Muscle of leg (tissue), 11 donors: ENCODE data around the gene SETBP1. TPM values are rescaled to one million over a fixed set of nuclear protein-coding genes. Genes with fewer than 3 reads are reported as not detected.

Source experiments
- DNase-seq: peaks from one replicate; pipeline ENCODE4 v3.0.0; 2013
- H3K27ac ChIP-seq: one replicate; pipeline ENCODE4 v1.5.1; 2013; ENCODE audit warnings: mild to moderate bottlenecking, low read length, control low read depth
- H3K27me3 ChIP-seq: one replicate; pipeline ENCODE4 v1.6.1; 2013; ENCODE audit warnings: low read length; ENCODE audit not compliant: control insufficient read depth, insufficient read depth
- H3K36me3 ChIP-seq: one replicate; pipeline ENCODE4 v1.6.1; 2013; ENCODE audit warnings: low read length; ENCODE audit not compliant: control insufficient read depth, insufficient read depth
- H3K4me1 ChIP-seq: one replicate; pipeline ENCODE4 v1.6.1; 2013; ENCODE audit warnings: low read length; ENCODE audit not compliant: control insufficient read depth, insufficient read depth
- H3K4me3 ChIP-seq: one replicate; pipeline ENCODE4 v1.5.1; 2013; ENCODE audit warnings: low read length, control low read depth
- H3K9me3 ChIP-seq: replicated peaks from 2 replicates; pipeline ENCODE4 v1.6.1; 2013; ENCODE audit warnings: low read depth, low read length; ENCODE audit not compliant: control insufficient read depth
- WGBS: methylation state at CpG from one replicate; pipeline ENCODE4 v1.1.5; 2013; ENCODE audit warnings: missing lambda C conversion rate; ENCODE audit not compliant: insufficient coverage; 5-methylcytosine and 5-hydroxymethylcytosine counted together
- polyA plus RNA-seq, 8 donors: library from polyadenylated mRNA; unstranded; fragments of 120-200 nt; gene quantifications; one replicate each; pipeline versions ENCODE4 v1.2.1 to v1.2.3, GENCODE V29; 2013; ENCODE audit warnings: inconsistent platforms in 1 of 8, low replicate concordance in 1 of 8; ENCODE audit not compliant: insufficient read length in 8 of 8, insufficient read depth in 1 of 8
- total RNA-seq: library from RNA; stranded (reverse); fragments of 120-200 nt; gene quantifications from one replicate; pipeline ENCODE4 v1.2.4, GENCODE V29; 2013

Gene SETBP1
- total and polyA plus RNA-seq, 9 donors = 11.0 to 20.5 (median 16.8) TPM

DNA sequence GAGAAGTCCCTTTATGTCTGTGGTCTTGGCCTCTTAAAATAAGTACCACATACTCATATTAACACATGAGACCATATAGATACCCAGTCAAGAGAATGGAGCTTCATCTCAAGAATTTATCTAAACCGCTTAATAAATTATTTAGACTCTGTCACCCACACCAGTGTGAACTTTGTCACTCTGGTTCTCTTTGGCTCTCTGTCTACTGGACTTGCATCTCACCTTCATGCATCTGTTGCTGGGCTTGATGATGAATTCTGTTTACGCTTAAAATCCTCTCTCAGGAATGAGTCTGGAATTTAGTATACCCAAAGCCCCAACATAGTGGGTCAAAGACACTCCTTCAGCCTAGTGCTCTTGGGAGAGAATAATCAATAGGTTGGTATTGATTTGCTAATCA is 73.9 kb downstream of the SETBP1 start:
- no peak overlapping the region for H3K4me3 ChIP-seq
- peaks cover 5% of the 10 kb centered on the region for H3K36me3 ChIP-seq
- no peaks in the 10 kb centered on the region for H3K4me1 ChIP-seq
- no peaks in the 10 kb centered on the region for H3K9me3 ChIP-seq
- no peak overlapping the region for H3K27ac ChIP-seq
- no peak for DNase-seq
- H3K27me3 ChIP-seq = no peaks in the 10 kb centered on the region
- no CpG with 5 or more reads among the region's 2 CpGs for WGBS

DNA sequence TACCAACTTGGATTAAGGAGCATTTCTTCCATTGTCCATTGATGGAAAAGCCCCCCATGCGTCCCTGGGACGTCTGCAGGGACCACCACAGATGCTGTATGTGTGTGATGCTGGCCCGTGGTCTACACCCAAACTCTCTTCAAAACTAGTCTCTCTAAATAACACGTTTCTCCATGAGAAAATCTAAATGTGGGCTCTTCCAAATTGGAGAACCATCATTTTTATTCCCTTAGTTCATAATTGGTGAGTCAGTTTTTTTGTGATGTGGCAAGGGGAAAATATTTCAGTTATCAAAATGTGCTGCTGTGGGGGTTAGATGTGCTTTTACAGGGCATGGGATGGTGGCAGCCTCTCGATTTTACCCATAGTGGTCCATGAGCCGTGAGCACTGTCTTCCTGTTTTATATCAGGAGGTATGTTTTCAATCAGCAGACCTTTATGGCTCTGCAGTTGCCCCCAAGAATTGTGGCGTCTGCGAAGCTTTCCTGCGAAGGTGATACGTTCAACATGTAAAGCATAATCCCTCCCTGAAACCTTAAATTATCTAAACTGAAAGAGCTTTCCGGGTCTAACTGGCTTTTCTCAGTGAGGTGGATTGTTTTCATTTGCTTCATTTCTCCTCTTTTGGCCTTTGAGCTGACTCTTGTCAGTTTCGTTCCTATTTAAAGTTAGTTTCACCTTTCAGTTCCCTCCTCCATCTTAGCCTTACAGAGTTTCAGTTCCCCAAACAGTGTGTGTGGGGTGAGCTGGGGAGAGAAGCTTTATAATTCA is 78.4 kb downstream of the SETBP1 start:
- 33% methylated on average over 1 of the region's 12 CpGs for WGBS
- H3K27me3 ChIP-seq = no peaks in the 10 kb centered on the region
- peaks cover 4% of the 10 kb centered on the region for H3K4me1 ChIP-seq
- H3K9me3 ChIP-seq = no peaks in the 10 kb centered on the region
- peak; percentile 64 for DNase-seq
- peaks cover 5% of the 10 kb centered on the region for H3K36me3 ChIP-seq
- no peak overlapping the region for H3K27ac ChIP-seq
- H3K4me3 ChIP-seq = no peak overlapping the region

- no CpG with 5 or more reads among the region's 1 CpG for WGBS
- no peaks in the 10 kb centered on the region for H3K27me3 ChIP-seq
- DNase-seq = no peak
- H3K9me3 ChIP-seq = no peaks in the 10 kb centered on the region
- H3K27ac ChIP-seq = no peak overlapping the region
- H3K36me3 ChIP-seq = peaks cover 5% of the 10 kb centered on the region
- no peak overlapping the region for H3K4me3 ChIP-seq
- H3K4me1 ChIP-seq = peaks cover 7% of the 10 kb centered on the region
These were observed 79.2 kb downstream of the SETBP1 start for GRCh38 chr18:44759925-44760342.

DNA sequence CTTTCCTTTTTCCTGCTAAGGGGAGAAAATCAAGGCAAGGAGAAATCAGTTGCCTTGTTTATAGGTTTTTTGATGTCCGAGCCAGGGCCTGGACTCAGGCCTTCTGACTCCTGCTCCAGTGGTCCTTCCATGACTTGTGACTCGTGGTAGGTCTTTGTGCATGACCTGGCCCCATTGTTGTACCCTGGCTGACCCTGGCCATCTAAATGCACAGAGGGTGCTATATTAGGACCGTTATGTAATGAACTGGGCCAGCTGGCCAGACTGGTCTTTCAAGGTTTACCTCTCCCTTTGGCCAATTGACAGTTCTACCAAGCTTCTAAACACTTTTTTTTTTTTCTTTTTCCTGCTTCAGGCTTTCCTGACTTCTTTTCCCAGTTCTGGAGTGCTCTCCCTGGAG is 81.1 kb downstream of the SETBP1 start:
- H3K27ac ChIP-seq = no peak overlapping the region
- H3K4me1 ChIP-seq = peaks cover 7% of the 10 kb centered on the region
- H3K9me3 ChIP-seq = no peaks in the 10 kb centered on the region
- peaks cover 5% of the 10 kb centered on the region for H3K36me3 ChIP-seq
- H3K4me3 ChIP-seq = no peak overlapping the region
- DNase-seq = no peak
- no peaks in the 10 kb centered on the region for H3K27me3 ChIP-seq
- WGBS = 75% methylated on average over 1 of the region's 3 CpGs

GRCh38 chr18:44763327-44763726 is 82.6 kb downstream of the SETBP1 start:
- no peak overlapping the region for H3K27ac ChIP-seq
- H3K4me1 ChIP-seq = peaks cover 7% of the 10 kb centered on the region
- WGBS = 88% methylated on average over 1 of the region's 8 CpGs

DNA sequence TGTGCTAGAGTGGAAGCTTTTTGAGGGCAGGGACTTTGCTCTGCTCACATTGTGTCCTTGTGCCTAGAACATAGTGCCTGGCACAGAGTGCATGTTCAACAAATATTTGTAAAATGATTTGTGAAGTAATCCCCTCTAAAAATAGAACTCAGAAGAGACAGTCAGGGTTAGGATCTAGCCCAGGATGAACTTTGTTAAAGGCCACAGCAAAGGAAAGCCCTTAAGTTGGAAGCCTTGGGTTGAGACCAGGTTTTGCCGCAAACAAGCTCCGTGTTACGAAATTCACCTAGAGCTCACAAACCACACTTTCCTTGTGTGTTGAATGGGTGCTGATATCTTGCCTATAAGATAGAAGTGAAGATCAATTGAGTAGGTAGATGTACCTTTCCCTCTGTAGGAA is 84.2 kb downstream of the SETBP1 start:
- DNase-seq = no peak
- Histone ChIP-seq H3K9me3 (no peaks in the 10 kb centered on the region), H3K4me3 (no peak overlapping the region), H3K36me3 (no peaks in the 10 kb centered on the region), H3K4me1 (peaks cover 7% of the 10 kb centered on the region), H3K27me3 (no peaks in the 10 kb centered on the region), H3K27ac (no peak overlapping the region)
- no CpG with 5 or more reads among the region's 3 CpGs for WGBS

More at GRCh38 chr18:44763327-44763726, 82.6 kb downstream of the SETBP1 start:
- no peak for DNase-seq
- no peaks in the 10 kb centered on the region for H3K27me3 ChIP-seq
- H3K9me3 ChIP-seq = no peaks in the 10 kb centered on the region
- H3K4me3 ChIP-seq = no peak overlapping the region
- H3K36me3 ChIP-seq = peaks cover 3% of the 10 kb centered on the region

- peak; percentile 24 for DNase-seq
- WGBS = no CpG with 5 or more reads among the region's 3 CpGs
- H3K4me1 ChIP-seq = peaks cover 7% of the 10 kb centered on the region
- no peaks in the 10 kb centered on the region for H3K27me3 ChIP-seq
- H3K36me3 ChIP-seq = no peaks in the 10 kb centered on the region
- H3K9me3 ChIP-seq = no peaks in the 10 kb centered on the region
- H3K27ac ChIP-seq = peak overlapping the region; percentile 44
- H3K4me3 ChIP-seq = no peak overlapping the region
These were observed 84.8 kb downstream of the SETBP1 start for GRCh38 chr18:44765456-44765855.

DNA sequence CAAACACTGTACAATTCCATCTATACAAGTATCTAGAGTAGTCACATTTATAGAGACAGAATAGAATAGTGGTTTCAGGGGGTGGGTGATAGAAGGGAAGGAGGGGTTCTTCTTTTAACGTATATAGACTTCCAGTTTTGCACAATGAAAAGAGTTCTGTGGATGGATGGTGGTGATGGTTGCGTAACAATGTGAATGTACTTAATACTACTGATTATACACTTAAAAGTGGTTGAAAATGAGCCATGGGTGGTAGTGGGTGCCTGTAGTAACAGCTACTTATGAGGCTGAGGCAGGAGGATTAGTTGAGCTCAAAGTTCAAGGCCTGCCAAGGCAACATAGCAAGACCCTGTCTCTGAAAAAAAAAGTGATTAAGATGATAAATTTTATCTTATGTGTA is 85.8 kb downstream of the SETBP1 start:
- H3K27ac ChIP-seq = no peak overlapping the region
- DNase-seq = no peak
- WGBS = no CpG with 5 or more reads among the region's 2 CpGs
- no peak overlapping the region for H3K4me3 ChIP-seq
- H3K36me3 ChIP-seq = no peaks in the 10 kb centered on the region
- peaks cover 9% of the 10 kb centered on the region for H3K4me1 ChIP-seq
- H3K27me3 ChIP-seq = no peaks in the 10 kb centered on the region
- no peaks in the 10 kb centered on the region for H3K9me3 ChIP-seq

- no peak overlapping the region for H3K4me3 ChIP-seq
- no CpG with 5 or more reads among the region's 4 CpGs for WGBS
- DNase-seq = no peak
- H3K27me3 ChIP-seq = no peaks in the 10 kb centered on the region
- H3K27ac ChIP-seq = no peak overlapping the region
- peaks cover 12% of the 10 kb centered on the region for H3K4me1 ChIP-seq
- H3K9me3 ChIP-seq = no peaks in the 10 kb centered on the region
- no peaks in the 10 kb centered on the region for H3K36me3 ChIP-seq
These were observed 87.1 kb downstream of the SETBP1 start for GRCh38 chr18:44767807-44768206.

DNA sequence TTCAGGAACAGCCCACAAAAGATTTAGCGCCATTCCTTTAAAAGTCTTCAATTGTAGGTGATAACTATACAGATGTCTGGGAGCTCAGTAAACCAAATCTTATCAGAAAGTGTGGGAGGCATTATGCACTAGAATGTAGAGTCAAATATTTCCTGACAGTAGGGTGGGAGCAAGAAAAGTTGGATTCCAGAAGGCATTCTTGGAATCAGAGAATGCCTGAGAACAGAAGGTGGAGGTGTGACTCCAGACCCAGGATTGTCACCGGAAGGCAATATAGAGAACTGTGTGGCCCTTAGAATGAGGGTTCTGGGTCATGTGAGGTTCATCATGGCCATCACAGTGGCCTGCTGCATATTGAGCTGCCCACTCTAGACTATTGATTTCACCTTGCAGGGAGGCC is 90.0 kb downstream of the SETBP1 start:
- Histone ChIP-seq H3K27me3 (no peaks in the 10 kb centered on the region), H3K4me1 (peaks cover 9% of the 10 kb centered on the region), H3K4me3 (no peak overlapping the region), H3K36me3 (no peaks in the 10 kb centered on the region), H3K27ac (no peak overlapping the region), H3K9me3 (no peaks in the 10 kb centered on the region)
- no peak for DNase-seq
- WGBS = 100% methylated on average over 1 of the region's 2 CpGs

DNA sequence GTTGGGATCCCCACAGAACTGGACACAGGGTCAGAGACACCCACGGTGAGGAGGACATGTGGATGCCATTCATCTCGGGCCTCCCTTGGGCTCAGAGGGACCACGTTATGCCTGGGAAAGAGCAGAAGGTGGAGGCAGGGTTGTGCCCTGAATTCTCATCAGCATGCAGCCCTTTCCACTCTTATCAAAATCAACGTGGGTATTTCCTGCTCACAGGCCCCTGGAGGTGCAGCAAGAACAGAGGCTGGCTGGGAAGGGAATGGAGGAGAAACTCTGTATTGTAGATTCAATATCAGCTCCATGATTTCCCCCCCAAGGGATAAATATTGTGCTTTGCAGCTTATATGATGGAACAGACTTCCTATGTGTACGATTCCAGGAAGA is 90.9 kb downstream of the SETBP1 start:
- no peaks in the 10 kb centered on the region for H3K27me3 ChIP-seq
- H3K27ac ChIP-seq = no peak overlapping the region

More for the DNA sequence above, 90.9 kb downstream of the SETBP1 start:
- Histone ChIP-seq H3K4me3 (no peak overlapping the region), H3K36me3 (no peaks in the 10 kb centered on the region), H3K9me3 (no peaks in the 10 kb centered on the region), H3K4me1 (peaks cover 9% of the 10 kb centered on the region)
- WGBS = no CpG with 5 or more reads among the region's 5 CpGs
- DNase-seq = no peak
